ENCODE results near the gene ADAMTSL1.

GRCh38 chr9:18857334-18857733 is 383.4 kb downstream of the ADAMTSL1 start:
- TF ChIP-seq CTCF (conservative IDR thresholded peaks at IDR 0.05; ENCODE audit: low read length) (no peak), EZH2phosphoT487 (IDR thresholded peaks at IDR 0.05; ENCODE audit: borderline replicate concordance, low read depth, low read length) (no peak)
